ENCODE measurements around the gene PDE11A.

The PDE11A gene

GRCh38 chr2:177636672-177637071 is 435.9 kb downstream of the PDE11A start:
- TF ChIP-seq FOXM1 (IDR thresholded peaks at IDR 0.05; ENCODE audit: borderline replicate concordance), result no peak
- TF ChIP-seq BHLHE40 (IDR thresholded peaks at IDR 0.05; ENCODE audit: borderline replicate concordance), result no peak
- TF ChIP-seq CTBP1 (IDR thresholded peaks at IDR 0.05; ENCODE audit: borderline replicate concordance), result no peak
- no peak for TF ChIP-seq NFRKB (IDR thresholded peaks at IDR 0.05)
- TF ChIP-seq ZNF384 (IDR thresholded peaks at IDR 0.05), result no peak
- TF ChIP-seq LEF1 (IDR thresholded peaks at IDR 0.05; ENCODE audit: borderline replicate concordance), result no peak
- TF ChIP-seq TARDBP (IDR thresholded peaks at IDR 0.05), result no peak
- no peak for TF ChIP-seq ARNT (IDR thresholded peaks at IDR 0.05)
- no peak for TF ChIP-seq SP1 (IDR thresholded peaks at IDR 0.05)
- TF ChIP-seq HDGF (IDR thresholded peaks at IDR 0.05; ENCODE audit: borderline replicate concordance), result no peak
- TF ChIP-seq ELF4 (IDR thresholded peaks at IDR 0.05), result no peak
- TF ChIP-seq PKNOX1 (IDR thresholded peaks at IDR 0.05), result no peak
- no peak for TF ChIP-seq SUZ12 (IDR thresholded peaks at IDR 0.05)
- no peak for TF ChIP-seq L3MBTL2 (conservative IDR thresholded peaks at IDR 0.05)
- no peak for TF ChIP-seq FOXA1 (IDR thresholded peaks at IDR 0.05)
- no peak for TF ChIP-seq FOXK2 (IDR thresholded peaks at IDR 0.05)
- CTCF ChIA-PET, result interaction anchor here (0.9 to 1.1 kb wide), 2 partner anchors 32 to 92 kb away, joined by 3 to 5 read pairs; no protein-coding TSS in a partner anchor
- DNase-seq (ENCODE audit: extremely low spot score), result no peak
- POLR2A ChIA-PET, result interaction anchor here (0.6 kb wide), 1 partner anchor 84 kb away, joined by 4 read pairs; no protein-coding TSS in a partner anchor

GRCh38 chr2:177635696-177636095 is 436.9 kb downstream of the PDE11A start:
- TF ChIP-seq BHLHE40 (IDR thresholded peaks at IDR 0.05; ENCODE audit: borderline replicate concordance), result no peak
- no peak for TF ChIP-seq HDGF (IDR thresholded peaks at IDR 0.05; ENCODE audit: borderline replicate concordance)
- no peak for TF ChIP-seq ELF4 (IDR thresholded peaks at IDR 0.05)
- TF ChIP-seq TARDBP (IDR thresholded peaks at IDR 0.05), result no peak
- TF ChIP-seq NFRKB (IDR thresholded peaks at IDR 0.05), result no peak
- TF ChIP-seq PKNOX1 (IDR thresholded peaks at IDR 0.05), result no peak
- TF ChIP-seq FOXK2 (IDR thresholded peaks at IDR 0.05), result no peak
- TF ChIP-seq L3MBTL2 (conservative IDR thresholded peaks at IDR 0.05), result no peak
- no peak for TF ChIP-seq ARNT (IDR thresholded peaks at IDR 0.05)
- no peak for TF ChIP-seq SUZ12 (IDR thresholded peaks at IDR 0.05)
- no peak for TF ChIP-seq LEF1 (IDR thresholded peaks at IDR 0.05; ENCODE audit: borderline replicate concordance)
- no peak for TF ChIP-seq CTBP1 (IDR thresholded peaks at IDR 0.05; ENCODE audit: borderline replicate concordance)
- TF ChIP-seq FOXA1 (IDR thresholded peaks at IDR 0.05), result no peak
- TF ChIP-seq FOXM1 (IDR thresholded peaks at IDR 0.05; ENCODE audit: borderline replicate concordance), result no peak
- no peak for TF ChIP-seq SP1 (IDR thresholded peaks at IDR 0.05)
- no peak for TF ChIP-seq ZNF384 (IDR thresholded peaks at IDR 0.05)
- ChIA-PET POLR2A (no interaction called here), CTCF (no interaction called here)
- DNase-seq (ENCODE audit: extremely low spot score), result no peak

GRCh38 chr2:177633910-177634294 is 438.7 kb downstream of the PDE11A start:
- DNase-seq (ENCODE audit: extremely low spot score), result no peak
- ChIA-PET POLR2A (interaction anchor here (0.9 to 1.5 kb wide), 3 partner anchors 8 to 123 kb away, joined by 3 to 5 read pairs (median 4); no protein-coding TSS in a partner anchor), CTCF (interaction anchor here (1.0 kb wide), 1 partner anchor 21 kb away, joined by 4 read pairs; no protein-coding TSS in a partner anchor)
- TF ChIP-seq LEF1 (IDR thresholded peaks at IDR 0.05; ENCODE audit: borderline replicate concordance), result no peak
- TF ChIP-seq NFRKB (IDR thresholded peaks at IDR 0.05), result no peak
- no peak for TF ChIP-seq TARDBP (IDR thresholded peaks at IDR 0.05)
- no peak for TF ChIP-seq SUZ12 (IDR thresholded peaks at IDR 0.05)
- no peak for TF ChIP-seq BHLHE40 (IDR thresholded peaks at IDR 0.05; ENCODE audit: borderline replicate concordance)
- no peak for TF ChIP-seq ARNT (IDR thresholded peaks at IDR 0.05)
- TF ChIP-seq CTBP1 (IDR thresholded peaks at IDR 0.05; ENCODE audit: borderline replicate concordance), result no peak
- TF ChIP-seq FOXK2 (IDR thresholded peaks at IDR 0.05), result no peak
- TF ChIP-seq L3MBTL2 (conservative IDR thresholded peaks at IDR 0.05), result no peak
- TF ChIP-seq ELF4 (IDR thresholded peaks at IDR 0.05), result no peak

- DNase-seq (ENCODE audit: extremely low spot score), result no peak
- ChIA-PET CTCF (interaction anchor here (0.6 to 0.8 kb wide), 2 partner anchors 29 to 72 kb away, joined by 3 to 4 read pairs; no protein-coding TSS in a partner anchor), POLR2A (no interaction called here)
- TF ChIP-seq FOXK2 (IDR thresholded peaks at IDR 0.05) (no peak), HDGF (IDR thresholded peaks at IDR 0.05; ENCODE audit: borderline replicate concordance) (no peak), SUZ12 (IDR thresholded peaks at IDR 0.05) (no peak), LEF1 (IDR thresholded peaks at IDR 0.05; ENCODE audit: borderline replicate concordance) (no peak), CTBP1 (IDR thresholded peaks at IDR 0.05; ENCODE audit: borderline replicate concordance) (no peak), SP1 (IDR thresholded peaks at IDR 0.05) (no peak)
Measured at GRCh38 chr2:177633111-177633510, 439.5 kb downstream of the PDE11A start.

GRCh38 chr2:177631680-177632079 is 440.9 kb downstream of the PDE11A start:
- TF ChIP-seq FOXK2 (IDR thresholded peaks at IDR 0.05) (no peak), L3MBTL2 (conservative IDR thresholded peaks at IDR 0.05) (no peak), SP1 (IDR thresholded peaks at IDR 0.05) (no peak), NFRKB (IDR thresholded peaks at IDR 0.05) (no peak), SUZ12 (IDR thresholded peaks at IDR 0.05) (no peak), CTBP1 (IDR thresholded peaks at IDR 0.05; ENCODE audit: borderline replicate concordance) (no peak), TARDBP (IDR thresholded peaks at IDR 0.05) (no peak), ELF4 (IDR thresholded peaks at IDR 0.05) (no peak), BHLHE40 (IDR thresholded peaks at IDR 0.05; ENCODE audit: borderline replicate concordance) (no peak)
- no peak for DNase-seq (ENCODE audit: extremely low spot score)
- ChIA-PET CTCF (no interaction called here), POLR2A (no interaction called here)

- no peak for DNase-seq (ENCODE audit: extremely low spot score)
- POLR2A ChIA-PET, result interaction anchor here (1.6 kb wide), 1 partner anchor 10 kb away, joined by 4 read pairs; no protein-coding TSS in a partner anchor
- TF ChIP-seq ELF4 (IDR thresholded peaks at IDR 0.05) (no peak), BHLHE40 (IDR thresholded peaks at IDR 0.05; ENCODE audit: borderline replicate concordance) (no peak), ARNT (IDR thresholded peaks at IDR 0.05) (no peak), FOXK2 (IDR thresholded peaks at IDR 0.05) (no peak), TARDBP (IDR thresholded peaks at IDR 0.05) (no peak), FOXM1 (IDR thresholded peaks at IDR 0.05; ENCODE audit: borderline replicate concordance) (no peak), NFRKB (IDR thresholded peaks at IDR 0.05) (no peak)
- CTCF ChIA-PET, result interaction anchor here (0.5 to 1.3 kb wide), 2 partner anchors 25 to 465 kb away, joined by 3 to 4 read pairs; no protein-coding TSS in a partner anchor
Measured at GRCh38 chr2:177629357-177630024, 443.1 kb downstream of the PDE11A start.
